Measurements from ENCODE around the gene TRAPPC3L.

- TF ChIP-seq MAX (IDR thresholded peaks at IDR 0.05) (no peak), CHD4 (IDR thresholded peaks at IDR 0.05; ENCODE audit: borderline replicate concordance) (no peak)
These were observed 70.3 kb downstream of the TRAPPC3L start for GRCh38 chr6:116475141-116475540.

Measured in A549 (cell line).